ENCODE results near the gene VAMP7. TPM values are rescaled to one million over a fixed set of nuclear protein-coding genes. Genes with fewer than 3 reads are reported as not detected.

Gene VAMP7
- total RNA-seq, 4 donors from 2014 or later = 29.2 to 44.7 (median 41.4) TPM

GRCh38 chrX:155888139-155888538 lies 7.0 kb downstream of the VAMP7 start:
- TF ChIP-seq CTCF (IDR thresholded peaks at IDR 0.05; ENCODE audit: low read depth) = no peak

GRCh38 chrX:155889328-155889727 lies 8.2 kb downstream of the VAMP7 start:
- no peak for TF ChIP-seq CTCF (IDR thresholded peaks at IDR 0.05; ENCODE audit: low read depth)

GRCh38 chrX:155891446-155892210 lies 10.5 kb downstream of the VAMP7 start:
- TF ChIP-seq CTCF (IDR thresholded peaks at IDR 0.05; ENCODE audit: low read depth) = no peak

GRCh38 chrX:155893521-155893920 lies 12.4 kb downstream of the VAMP7 start:
- no peak for TF ChIP-seq CTCF (IDR thresholded peaks at IDR 0.05; ENCODE audit: low read depth)

GRCh38 chrX:155896512-155896911 lies 15.4 kb downstream of the VAMP7 start:
- no peak for TF ChIP-seq CTCF (IDR thresholded peaks at IDR 0.05; ENCODE audit: low read depth)

GRCh38 chrX:155899366-155899765 lies 18.2 kb downstream of the VAMP7 start:
- TF ChIP-seq CTCF (IDR thresholded peaks at IDR 0.05; ENCODE audit: low read depth) = no peak

GRCh38 chrX:155900765-155901164 lies 19.6 kb downstream of the VAMP7 start:
- no peak for TF ChIP-seq CTCF (IDR thresholded peaks at IDR 0.05; ENCODE audit: low read depth)
